ENCODE results near the gene CCDC187.
"Not testable (repeated sequence)": the region's sequence is repeated elsewhere in the genome, so short reads cannot be mapped to it uniquely, and the experiment has no call there.

Gene CCDC187

DNA sequence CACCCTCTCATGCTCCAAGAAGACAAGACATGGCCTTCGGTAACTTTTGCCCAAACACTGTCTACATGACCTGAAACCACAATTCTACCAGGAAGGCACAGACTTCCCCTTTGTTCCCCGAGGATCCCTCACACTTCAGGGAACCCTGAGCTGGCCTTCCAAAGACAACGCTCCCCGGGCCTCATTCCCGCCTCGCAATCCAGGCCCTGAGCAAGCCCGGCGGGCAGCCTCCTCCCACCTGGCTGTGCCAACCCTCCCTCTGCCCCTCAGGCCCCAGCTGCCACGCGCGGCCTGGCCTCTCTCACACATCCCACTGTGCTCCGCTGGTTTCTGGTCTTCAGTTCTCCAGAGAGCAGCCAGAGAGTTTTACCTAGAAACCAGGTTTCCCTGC lies 65.6 kb downstream of the CCDC187 start:
- no peak for DNase-seq (ENCODE audit: low read depth)

DNA sequence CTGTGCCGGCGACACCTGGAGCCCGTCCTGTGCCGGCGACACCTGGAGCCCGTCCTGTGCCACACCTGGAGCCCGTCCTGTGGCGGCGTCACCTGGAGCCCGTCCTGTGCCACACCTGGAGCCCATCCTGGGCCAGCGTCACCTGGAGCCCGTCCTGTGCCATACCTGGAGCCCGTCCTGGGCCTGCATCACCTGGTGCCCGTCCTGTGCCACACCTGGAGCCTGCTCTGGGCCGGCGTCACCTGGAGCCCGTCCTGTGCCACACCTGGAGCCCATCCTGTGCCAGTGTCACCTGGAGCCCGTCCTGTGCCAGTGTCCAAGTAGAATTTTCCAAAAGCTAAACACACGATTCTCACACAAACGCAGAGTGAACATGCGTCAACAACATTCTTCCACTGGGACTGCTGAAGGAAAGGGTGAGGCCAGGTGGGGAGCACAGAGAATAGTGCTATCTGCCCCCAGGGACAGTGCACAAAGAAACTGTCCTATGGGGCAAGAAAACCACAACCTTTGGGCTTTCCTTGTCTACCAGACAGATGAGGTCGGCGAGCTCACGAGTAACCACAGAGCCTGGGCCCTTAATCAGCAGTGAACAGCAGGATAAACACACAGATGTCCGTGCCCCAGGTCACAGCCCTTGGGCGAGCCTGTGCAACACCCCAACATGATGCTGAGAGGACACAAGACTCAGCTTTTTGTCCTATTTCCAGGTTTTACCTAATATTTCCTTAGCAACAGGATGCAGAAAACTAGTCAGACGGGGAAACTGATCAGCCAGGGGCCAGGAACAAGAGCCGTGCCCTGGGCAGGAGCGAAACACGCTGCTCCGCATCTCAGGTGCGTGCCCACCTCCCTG lies 66.2 kb downstream of the CCDC187 start:
- no peak for DNase-seq (ENCODE audit: low read depth)

DNA sequence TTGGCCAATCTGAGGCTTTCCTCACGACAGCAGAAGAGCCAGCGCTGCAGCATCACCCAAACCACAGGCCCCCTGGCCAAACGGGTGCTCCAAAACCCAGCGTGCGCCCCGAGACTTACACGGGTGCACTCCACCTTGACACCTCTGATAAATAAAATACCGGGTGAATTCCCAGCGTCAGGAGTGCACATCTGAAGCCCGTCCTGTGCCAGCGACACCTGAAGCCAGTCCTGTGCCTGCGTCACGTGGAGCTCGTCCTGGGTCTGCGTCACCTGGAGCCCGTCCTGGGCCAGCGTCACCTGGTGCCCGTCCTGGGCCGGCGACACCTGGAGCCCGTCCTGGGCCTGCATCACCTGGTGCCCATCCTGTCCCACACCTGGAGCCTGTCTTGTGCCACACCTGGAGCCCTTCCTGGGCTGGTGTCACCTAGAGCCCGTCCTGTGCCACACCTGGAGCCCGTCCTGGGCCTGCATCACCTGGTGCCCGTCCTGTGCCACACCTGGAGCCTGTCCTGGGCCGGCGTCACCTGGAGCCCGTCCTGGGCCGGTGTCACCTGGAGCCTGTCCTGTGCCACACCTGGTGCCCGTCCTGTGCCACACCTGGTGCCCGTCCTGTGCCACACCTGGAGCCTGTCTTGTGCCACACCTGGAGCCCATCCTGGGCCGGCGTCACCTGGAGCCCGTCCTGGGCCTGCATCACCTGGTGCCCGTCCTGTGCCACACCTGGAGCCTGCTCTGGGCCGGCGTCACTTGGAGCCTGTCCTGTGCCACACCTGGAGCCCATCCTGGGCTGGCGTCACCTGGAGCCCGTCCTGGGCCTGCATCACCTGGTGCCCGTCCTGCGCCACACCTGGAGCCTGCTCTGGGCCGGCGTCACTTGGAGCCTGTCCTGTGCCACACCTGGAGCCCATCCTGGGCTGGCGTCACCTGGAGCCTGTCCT lies 67.2 kb downstream of the CCDC187 start:
- not testable (repeated sequence) for DNase-seq (ENCODE audit: low read depth)

DNA sequence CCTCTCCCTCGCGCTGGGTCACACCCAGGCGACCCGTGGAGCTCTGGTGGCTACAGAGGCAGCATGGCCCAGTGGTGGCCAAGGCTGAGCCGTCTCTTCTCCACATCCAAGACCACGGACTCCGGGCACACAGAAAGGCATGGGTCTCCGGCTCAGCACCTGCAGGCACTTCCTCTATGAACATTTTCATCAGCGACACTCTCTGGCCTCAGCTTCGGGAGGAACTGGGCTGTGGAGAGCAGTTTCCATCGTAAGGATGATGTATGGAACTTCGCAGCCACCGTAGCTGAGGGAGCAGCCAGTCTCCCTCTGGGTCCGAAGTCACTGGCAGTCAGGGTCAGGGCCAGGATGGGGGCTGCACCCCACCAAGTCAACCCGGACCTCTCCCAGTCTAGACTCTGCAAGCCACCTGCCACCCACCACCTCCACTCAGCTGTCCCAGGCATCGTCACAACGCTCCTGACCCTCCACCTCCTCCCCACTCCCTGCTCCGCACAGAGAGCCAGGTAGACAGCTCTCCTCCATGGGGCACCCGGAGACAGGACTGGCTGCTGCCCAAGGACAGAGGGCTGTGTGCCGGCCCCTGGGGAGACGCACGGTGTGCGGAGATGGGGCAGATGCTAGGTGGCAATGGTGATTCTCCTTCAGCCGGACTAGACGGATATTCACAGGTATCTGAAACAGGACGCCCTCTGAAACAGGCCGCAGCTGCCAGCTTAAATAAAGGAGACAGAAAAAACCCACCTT lies 68.0 kb downstream of the CCDC187 start:
- no peak for DNase-seq (ENCODE audit: low read depth)

DNA sequence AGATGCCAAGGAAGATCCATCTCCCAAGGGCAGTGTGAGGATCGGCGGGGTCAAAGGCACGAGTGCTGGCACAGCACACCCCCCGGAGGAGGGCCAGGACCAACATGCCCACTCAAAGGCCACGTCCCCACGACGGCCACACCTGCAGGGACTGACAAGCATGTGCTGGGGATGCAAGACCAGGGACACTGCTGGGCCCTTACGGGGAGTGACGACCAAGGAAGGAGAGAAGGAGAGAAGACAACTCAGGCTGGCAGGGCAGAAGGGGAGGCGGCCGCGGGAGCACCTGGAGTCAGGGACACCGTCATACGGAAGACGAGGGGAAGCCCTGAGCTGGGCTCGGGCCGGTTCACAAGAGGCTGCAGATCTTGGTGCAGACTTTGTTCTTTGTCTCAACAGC lies 68.7 kb downstream of the CCDC187 start:
- DNase-seq (ENCODE audit: low read depth): no peak

DNA sequence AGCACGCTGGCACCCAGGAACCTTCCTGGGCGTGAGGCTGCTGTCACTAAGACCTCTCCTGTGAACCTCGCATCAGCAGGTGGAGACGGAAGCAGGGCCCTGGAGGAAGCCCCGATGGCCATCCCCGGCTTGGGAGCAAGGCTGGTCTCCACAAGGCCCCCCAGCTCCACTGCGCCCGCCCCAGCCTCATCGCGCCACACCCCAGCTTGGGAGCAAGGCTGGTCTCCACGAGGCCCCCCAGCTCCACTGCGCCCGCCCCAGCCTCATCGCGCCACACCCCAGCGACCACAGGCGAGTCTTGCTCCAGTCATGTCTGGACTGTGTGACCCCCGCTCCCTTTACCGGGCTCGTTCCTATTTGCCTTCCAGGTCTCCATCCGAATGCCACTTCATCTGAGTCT lies 69.3 kb downstream of the CCDC187 start:
- no peak for DNase-seq (ENCODE audit: low read depth)

DNA sequence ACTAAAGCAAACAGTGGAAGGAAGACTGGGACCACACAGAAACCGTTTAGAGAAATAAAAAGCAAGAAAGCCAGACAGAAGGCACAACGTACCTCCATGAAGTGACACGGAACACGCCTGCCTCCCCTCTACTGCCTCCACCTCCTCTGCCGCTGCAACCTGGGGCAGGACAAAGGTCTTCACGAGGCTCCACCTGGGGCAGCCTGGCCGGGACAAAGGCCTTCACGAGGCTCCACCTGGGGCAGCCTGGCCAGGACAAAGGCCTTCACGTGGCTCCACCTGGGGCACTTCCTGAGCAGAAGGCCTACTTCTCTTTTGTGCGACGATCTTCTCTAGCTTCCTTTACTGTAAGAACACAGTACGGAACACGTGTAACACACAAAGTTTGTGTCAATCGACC lies 70.0 kb downstream of the CCDC187 start:
- DNase-seq (ENCODE audit: low read depth): no peak

DNA sequence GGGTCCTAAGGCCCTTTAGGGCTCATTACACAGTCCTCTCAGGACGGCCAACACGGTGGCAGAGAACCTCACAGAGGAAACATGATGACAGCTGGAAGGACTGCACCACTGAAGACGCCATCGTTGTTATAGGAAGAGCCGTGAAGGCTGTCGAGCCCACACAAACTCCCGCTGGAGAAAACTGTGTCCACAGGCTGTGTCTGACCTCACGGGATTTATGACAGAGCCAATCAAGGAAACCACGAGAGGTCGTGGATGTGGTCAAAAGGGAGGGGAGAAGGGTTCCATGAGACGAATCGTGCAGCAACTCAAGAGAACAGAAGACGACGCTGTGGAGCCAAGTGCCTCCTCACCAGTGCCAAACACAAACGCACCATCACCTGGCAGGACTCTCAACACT lies 70.5 kb downstream of the CCDC187 start:
- DNase-seq (ENCODE audit: low read depth): no peak

DNA sequence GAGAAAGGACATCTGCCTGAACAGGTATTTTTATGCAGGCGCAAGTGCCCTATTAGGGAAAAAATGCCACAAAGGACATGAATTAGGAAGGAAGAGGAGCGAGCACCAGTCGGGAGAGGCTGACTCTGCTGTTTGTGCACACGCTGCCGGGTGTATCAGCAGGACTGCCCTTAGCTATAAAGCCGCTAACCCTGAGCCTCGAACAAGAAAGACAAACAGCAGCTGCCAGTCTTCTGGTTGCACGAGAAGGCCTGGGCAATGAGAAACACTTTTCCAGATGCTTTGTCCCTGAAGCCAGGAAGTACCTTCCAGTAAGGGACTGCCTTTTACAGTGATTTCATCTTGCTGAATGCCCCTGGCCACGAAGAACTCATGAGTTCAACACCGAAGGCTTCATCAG lies 70.9 kb downstream of the CCDC187 start:
- DNase-seq (ENCODE audit: low read depth): no peak

DNA sequence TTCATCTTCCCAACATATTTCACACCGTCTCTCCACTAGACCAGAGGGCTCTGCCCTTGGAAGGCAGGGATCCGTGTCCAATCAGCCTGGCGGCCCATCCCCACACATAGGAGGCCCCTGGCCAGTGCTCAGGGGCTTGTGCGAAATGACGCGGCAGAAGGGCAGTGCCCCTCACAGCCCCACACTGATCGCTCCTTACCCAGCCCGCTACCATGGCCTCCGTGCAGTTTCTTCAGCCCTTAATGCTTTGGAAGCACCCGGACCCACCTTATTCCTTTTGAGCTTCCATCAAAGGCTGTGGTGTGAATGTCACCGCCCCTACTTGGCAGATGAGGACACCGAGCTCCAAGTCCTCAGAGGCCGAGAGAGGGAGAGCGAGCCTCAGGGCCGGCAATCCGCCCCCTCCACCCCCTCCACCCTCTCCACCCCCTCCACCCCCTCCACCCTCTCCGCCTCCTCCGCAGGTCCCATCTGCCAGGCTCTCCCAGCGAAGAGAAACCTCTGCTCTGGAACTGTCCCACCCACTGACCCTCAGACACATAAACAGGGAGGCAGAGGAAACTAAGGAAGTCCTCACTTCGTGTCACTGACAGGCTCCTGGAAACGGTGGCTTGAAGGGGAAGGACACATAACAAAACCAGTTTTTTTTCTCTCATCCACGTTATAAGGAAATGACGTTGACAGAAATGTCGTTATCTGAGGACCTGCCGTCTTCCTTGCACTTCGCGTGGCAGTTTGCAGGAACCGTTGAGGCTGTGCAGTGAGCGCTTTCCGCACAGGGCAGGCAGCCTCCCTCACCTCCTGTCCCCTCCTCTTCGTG lies 72.2 kb downstream of the CCDC187 start:
- DNase-seq (ENCODE audit: low read depth): peak; percentile 31

DNA sequence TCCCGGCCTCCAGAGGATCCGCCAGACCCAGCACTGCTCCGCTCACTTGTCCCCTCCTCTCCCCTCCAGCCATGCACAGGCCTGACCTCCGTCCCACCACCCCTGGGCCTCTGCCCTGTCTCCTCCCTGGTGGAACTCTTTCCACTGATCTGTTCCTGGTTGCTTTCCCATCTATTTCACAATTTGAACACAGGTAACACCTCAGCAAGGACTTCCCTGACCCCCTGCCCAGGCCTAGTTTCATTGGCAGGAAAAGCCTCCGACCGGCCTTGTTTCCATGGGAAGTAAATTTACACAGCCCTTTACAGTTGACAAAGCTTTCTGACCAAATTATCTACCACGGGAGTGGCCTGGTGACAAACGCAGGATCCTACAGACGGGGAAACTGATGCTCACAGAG lies 73.1 kb downstream of the CCDC187 start:
- DNase-seq (ENCODE audit: low read depth): no peak

DNA sequence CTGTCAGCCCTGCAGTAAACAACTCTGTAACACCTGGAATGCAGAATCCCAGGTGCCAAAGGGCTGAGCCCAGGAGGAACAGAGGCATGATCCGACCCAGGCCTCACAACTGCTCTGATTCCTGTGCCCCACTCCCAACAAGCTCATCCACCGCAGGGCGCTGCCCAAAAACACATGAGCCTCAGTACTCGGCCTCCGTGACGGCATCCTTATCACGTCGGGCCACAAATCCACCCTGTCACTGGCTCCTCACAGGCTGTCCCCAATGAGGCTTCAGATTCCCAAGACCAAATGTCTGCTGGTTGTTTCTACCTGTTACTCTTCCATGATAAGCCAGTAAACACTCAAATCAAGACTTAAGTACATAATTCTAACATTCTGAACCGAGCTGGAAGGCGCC lies 73.5 kb downstream of the CCDC187 start:
- DNase-seq (ENCODE audit: low read depth): no peak

DNA sequence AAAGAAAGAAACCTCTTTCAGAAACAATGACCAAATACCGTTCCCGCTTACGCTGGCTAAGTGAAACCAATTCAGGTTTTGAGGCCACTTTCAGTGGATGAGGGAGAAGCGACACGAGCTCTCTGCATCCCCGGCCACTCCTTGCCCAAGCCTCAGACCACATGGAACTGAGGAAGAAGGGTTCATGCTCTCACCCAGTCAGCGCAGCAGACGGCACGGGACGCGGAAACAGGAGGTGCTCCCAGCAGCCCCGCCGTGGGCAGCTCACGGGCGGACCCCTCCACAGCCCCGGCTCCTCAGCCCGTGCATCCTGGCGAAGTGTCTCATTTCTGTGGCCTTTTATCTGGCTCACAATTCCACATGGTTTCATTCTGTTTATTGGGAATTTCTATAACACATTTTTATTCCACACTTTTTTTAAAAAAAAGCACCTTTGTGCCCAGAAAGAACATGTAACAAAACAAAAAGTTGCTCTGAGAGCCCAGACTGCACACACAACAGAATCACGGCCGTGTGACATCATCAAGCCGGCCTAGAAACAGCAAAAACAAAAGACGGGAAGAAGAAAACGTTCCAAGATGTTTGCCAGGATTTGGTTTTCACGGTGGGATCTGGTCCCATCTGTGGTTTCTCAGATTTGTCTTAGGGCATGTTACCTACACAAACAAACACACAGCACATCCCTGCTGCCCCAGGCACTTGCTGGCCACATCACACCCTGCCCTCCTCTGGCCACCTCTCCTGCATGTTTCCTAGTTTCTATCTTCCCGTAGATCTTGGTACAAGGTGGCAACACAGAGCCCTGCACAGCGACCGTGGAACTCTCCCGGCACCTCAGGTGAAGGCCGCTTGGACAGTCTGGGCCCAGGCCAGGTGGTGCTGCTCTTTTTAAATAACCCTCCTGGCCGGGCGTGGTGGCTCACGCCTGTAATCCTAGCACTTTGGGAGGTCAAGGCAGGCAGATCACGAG lies 74.5 kb downstream of the CCDC187 start:
- DNase-seq (ENCODE audit: low read depth): no peak

DNA sequence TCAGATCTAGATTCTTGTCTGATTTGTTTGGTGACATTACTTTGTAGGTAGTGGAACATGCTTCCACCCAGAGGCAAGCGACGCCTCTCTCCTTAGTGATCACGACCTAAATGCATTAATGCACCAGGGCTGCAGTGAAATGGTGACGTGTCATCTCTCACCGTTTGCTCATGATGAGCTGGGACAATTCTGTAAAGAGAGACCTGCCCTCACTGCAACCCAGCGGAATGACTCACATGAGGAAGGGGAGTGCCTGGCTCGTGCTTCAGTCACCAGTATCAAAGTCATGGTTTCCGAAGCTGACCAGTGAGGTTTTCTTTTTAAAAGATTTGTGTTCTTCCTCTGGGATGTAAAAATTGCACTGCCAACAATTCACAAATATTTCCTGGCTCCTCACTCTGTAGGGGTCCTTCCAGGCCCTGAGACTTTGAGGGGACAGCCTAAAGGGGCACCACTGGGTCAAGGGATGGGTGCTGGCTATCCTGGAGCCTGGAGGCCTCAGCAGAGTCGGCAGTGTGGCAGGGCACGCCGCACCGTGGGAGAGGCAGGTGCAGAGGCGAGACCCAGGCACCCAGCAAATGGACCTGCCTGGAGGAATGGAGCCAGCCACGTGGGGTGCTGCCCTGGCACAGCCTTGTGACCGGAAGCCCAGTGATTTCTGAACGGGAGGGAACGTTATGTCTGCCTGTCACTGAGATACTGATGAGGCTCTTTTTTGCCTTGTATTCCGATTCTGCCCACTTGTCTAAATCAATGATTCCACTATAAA lies 75.6 kb downstream of the CCDC187 start:
- DNase-seq (ENCODE audit: low read depth): no peak

DNA sequence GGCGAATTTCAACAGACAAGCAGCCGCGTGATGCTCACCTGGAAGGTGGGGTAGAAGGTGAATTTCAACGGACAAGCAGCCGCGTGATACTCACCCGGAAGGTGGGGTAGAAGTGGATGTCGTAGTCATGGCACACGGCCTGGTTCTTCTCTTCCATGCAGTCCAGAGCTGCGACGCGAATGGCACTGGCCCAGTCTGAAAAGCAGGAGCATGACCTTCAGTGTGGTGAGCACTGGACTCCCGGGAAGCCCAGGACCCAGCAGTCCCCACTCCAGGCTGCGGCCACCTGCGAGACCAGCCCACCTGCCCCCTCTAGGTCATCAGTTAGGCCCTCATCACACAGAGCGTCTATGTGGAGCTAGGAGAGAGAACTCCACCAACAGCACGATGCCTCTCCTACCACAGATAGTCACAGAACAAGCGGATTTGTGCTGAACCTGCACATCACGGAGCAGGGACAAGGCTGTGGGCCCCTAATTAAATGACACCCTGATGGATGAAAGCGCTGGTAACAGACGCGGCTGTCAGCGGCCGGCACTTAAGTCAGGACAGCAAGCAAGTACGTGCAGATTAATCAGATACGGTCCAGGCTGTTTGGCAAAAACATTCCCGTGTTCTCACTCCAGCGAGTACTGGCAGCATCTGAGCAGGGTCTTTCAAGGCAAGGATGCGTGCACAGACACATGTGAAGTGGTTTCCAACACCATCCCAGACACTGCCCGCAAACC lies 77.0 kb downstream of the CCDC187 start:
- no peak for DNase-seq (ENCODE audit: low read depth)

DNA sequence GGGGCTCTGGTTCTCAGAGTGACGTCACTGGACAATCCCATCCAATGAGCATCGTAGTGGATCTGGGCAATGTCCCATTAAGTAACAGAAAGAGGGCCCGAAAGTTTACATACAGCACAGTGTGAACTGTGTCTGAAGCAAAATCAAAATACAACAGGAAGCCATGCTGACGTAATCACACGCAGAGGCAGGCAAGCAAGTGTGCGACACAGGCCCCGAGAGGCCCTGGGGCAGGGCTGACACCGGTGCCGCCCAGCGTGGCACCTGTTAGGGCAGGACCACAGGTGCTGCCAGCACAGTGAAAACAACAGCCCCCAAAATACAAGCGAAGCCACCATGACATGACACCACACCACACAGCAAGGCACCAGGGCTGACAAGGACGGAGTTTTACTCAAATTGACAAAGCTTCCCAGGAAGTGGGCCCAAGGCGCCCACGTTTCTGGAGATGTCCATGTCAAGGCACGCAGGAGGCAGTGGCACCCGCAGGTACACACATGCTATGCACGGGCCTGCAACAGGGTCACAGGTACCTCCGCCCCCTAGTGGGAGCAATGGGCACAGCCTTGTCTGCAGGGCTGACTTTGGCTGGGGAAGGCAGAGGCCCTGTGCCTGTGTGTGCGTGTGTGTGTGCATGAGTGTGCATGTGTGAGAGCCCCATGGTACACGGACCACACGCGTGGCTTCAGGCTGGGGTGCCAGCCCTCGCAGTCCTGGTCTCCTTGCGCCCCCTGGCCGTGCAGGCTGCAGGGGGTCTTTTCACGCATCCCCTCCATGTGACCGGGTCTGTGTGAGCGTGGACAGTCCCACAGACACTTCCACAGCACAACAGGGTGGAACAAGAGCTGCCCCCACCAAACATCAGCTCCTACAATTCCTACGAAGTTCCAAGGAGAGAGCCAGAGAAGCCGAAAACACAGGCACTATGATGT lies 77.9 kb downstream of the CCDC187 start:
- no peak for DNase-seq (ENCODE audit: low read depth)

DNA sequence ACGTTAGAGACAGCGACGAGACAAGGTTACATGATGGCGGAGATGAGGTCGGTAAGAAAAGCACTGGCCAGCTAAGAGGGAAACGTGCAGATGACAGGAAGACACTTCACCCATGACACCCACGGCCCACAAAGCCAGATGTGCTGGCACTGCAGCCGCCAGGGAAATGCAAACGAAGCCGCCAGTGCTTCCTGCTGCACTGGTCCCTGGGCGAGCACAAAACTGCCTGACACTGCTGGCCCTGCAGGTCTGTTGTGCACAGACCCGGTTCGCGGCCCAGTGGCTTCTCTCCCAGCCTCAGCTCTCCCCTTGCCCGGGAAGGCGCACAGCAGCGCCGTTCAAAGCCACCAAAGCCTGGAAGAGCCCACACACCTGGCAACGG lies 78.5 kb downstream of the CCDC187 start:
- no peak for DNase-seq (ENCODE audit: low read depth)
